Nephron (organoid): ENCODE data around the gene TLN1.

Source experiments
- H3K27ac Mint-ChIP-seq, 3 experiments: 2 replicates each; pipeline ENCODE4 v1.8.0; 2020; ENCODE audit warnings: mixed read lengths in 3 of 3, mild to moderate bottlenecking in 2 of 3, moderate library complexity in 1 of 3
- H3K27me3 Mint-ChIP-seq: 2 replicates; pipeline ENCODE4 v1.8.0; 2021; ENCODE audit warnings: low read depth, mild to moderate bottlenecking, moderate library complexity, mixed read lengths
- H3K36me3 Mint-ChIP-seq: 2 replicates; pipeline ENCODE4 v1.8.0; 2020; ENCODE audit warnings: low read depth, mixed read lengths
- H3K4me1 Mint-ChIP-seq: 2 replicates; pipeline ENCODE4 v1.8.0; 2020; ENCODE audit warnings: mixed read lengths
- H3K4me3 Mint-ChIP-seq, 3 experiments: 2 replicates each; pipeline ENCODE4 v1.8.0; 2020; ENCODE audit warnings: mild to moderate bottlenecking in 3 of 3, mixed read lengths in 3 of 3, moderate library complexity in 2 of 3
- H3K9me3 Mint-ChIP-seq: 2 replicates; pipeline ENCODE4 v1.8.0; 2020; ENCODE audit warnings: mixed read lengths
- TF ChIP-seq, protein P1 (sequence below), 3 experiments: fragments of 200-600 bp; sonication (generic); IDR thresholded peaks; one replicate each; pipeline ENCODE4 v1.5.0; 2021; ENCODE audit warnings: antibody characterized with exemption in 3 of 3; ENCODE audit not compliant: unreplicated experiment in 3 of 3

Gene TLN1

DNA sequence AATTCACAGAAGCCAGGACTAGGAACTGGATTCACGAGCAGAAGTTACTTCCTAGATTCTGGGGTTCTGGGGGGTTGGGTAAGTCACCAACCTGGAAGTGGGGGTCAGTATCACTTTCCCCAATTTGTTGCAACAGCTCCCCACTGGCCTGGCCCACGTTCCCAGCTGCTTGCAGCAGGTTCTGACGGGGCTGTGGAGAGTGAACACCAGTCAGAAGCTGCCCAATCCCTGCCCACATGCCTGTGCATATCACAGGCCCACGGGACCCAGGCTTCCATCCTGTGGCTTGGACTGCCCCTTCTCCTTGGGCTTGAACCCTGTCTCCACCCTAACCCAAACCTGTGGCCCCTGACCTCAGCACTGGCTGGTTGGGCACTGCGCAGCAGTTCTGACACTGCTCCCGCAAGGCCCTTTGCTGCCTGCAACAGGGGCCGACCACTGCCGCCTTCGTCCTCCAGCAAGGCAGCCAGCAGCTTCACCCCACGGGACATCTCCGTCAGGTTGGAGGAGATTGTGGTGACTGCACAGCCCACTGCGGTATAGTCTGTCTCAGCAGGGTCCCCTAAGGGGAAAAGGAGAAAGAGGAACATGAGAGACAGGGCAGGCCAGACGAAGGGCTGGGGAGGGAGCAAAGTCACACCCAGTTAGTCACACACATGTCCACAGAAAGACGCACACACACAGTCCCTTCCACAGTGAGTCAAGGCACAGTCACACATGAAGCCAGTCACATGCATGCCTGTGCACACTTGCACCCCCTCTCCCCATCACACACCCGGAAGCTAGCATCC lies 13.1 kb downstream of the TLN1 start:
- H3K27me3 Mint-ChIP-seq = no peaks in the 10 kb centered on the region
- no peaks in the 10 kb centered on the region for H3K9me3 Mint-ChIP-seq
- peaks cover 5% of the 10 kb centered on the region for H3K4me1 Mint-ChIP-seq
- no peak overlapping the region for H3K4me3 Mint-ChIP-seq
- no peak overlapping the region for H3K27ac Mint-ChIP-seq
- TF ChIP-seq, protein P1, sequence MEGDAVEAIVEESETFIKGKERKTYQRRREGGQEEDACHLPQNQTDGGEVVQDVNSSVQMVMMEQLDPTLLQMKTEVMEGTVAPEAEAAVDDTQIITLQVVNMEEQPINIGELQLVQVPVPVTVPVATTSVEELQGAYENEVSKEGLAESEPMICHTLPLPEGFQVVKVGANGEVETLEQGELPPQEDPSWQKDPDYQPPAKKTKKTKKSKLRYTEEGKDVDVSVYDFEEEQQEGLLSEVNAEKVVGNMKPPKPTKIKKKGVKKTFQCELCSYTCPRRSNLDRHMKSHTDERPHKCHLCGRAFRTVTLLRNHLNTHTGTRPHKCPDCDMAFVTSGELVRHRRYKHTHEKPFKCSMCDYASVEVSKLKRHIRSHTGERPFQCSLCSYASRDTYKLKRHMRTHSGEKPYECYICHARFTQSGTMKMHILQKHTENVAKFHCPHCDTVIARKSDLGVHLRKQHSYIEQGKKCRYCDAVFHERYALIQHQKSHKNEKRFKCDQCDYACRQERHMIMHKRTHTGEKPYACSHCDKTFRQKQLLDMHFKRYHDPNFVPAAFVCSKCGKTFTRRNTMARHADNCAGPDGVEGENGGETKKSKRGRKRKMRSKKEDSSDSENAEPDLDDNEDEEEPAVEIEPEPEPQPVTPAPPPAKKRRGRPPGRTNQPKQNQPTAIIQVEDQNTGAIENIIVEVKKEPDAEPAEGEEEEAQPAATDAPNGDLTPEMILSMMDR (IDR thresholded peaks at IDR 0.05; ENCODE audit: unreplicated experiment in 3 of 3) = no peak
- peaks cover 89% of the 10 kb centered on the region for H3K36me3 Mint-ChIP-seq

DNA sequence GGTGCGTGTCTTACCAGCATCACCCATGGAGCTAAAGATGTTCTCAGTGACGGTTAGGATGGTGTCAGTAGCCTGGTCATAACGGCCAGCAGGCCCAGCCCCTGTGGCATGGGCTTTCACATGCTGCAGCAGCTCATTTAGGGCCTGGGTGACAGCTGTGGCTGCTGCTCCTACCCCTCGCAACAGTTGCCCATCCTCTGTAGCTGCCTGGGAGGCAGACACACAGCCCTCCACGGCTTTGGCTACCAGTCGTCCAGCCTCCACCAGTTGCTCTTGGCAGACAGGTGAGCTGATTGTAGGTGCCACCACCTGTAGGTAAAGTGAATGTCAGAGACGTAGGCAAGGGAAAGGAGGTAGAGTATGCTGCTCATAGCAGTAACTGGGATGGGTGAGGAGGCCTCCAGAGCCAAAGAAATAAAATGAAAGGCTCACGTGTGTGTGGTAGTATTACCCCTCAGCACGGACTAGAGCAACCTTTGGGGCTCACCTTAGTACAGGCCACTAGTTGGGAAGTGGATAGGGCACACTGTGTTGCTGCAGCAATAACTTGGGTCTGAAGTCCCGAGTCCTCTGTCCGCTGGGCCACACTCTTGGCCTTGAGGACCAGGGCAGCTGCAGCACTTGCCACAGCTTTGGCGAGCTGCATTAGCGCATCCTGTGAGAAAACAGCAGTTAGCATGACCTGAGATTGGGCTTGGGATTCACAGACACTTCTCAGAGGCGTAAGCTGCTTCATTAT lies 14.7 kb downstream of the TLN1 start:
- Mint-ChIP-seq H3K36me3 (peaks cover 87% of the 10 kb centered on the region), H3K27ac (no peak overlapping the region), H3K4me1 (peaks cover 5% of the 10 kb centered on the region), H3K9me3 (no peaks in the 10 kb centered on the region), H3K27me3 (no peaks in the 10 kb centered on the region), H3K4me3 (no peak overlapping the region)
- TF ChIP-seq, protein P1 (IDR thresholded peaks at IDR 0.05; ENCODE audit: unreplicated experiment in 3 of 3) = no peak

DNA sequence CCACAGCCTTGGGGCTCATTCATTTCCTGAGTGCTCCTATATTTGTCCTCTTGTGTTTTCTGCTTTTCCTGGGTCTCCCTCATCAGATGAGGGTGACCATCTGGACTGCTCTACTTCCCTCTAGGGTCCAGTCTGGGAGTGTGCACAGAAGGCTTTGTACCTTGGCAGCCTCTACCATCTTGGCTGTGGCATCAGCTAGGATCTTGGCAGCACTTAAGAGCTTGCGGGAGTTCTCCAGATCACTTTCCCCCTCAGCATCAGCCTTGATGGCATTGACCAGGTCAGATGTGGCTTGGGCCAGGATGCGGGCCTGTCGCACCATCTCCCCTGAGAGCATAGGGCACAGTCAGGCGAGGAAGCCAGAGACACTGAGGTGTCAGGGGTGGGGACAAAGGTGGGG lies 15.8 kb downstream of the TLN1 start:
- Mint-ChIP-seq H3K9me3 (no peaks in the 10 kb centered on the region), H3K36me3 (peaks cover 86% of the 10 kb centered on the region)
- TF ChIP-seq, protein P1 (IDR thresholded peaks at IDR 0.05; ENCODE audit: unreplicated experiment in 3 of 3) = no peak

DNA sequence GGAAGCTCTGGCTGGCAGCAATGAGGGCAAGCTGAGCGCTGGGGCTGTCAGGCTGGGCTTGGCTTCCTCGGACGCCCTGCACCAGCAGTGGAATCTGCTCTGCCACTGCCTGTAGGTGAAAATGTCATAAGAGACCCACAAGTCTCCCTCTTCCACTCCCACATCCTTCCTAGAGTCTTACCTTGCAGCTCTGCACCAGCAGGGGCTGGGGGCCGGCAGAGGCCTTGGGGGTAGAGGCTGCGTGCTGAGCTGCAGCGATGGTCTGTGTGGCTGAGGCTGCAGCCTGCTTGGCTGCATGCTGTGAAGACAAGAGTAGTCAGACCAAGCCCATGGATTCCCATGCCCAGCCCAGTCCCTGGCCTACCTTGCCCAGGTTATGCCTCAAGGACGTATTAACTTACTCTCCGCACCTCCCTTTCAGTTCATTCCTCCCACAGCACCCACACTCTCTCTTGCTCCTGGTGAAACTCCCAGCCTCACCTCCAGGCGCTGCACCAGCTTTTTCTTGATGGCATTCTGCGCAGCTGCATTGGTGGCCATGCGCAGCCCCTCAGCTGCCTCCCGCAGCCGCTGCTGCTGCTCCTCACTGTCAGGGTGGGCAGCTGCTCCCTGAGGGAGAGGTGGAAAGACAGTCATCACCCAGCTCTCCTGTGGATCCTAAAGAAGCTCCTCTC lies 17.3 kb downstream of the TLN1 start:
- Mint-ChIP-seq H3K4me1 (peaks cover 5% of the 10 kb centered on the region), H3K27me3 (no peaks in the 10 kb centered on the region), H3K36me3 (peaks cover 86% of the 10 kb centered on the region), H3K4me3 (no peak overlapping the region), H3K9me3 (no peaks in the 10 kb centered on the region), H3K27ac (peak overlapping the region in 1 of 3 experiments; percentile 49)
- TF ChIP-seq, protein P1 (IDR thresholded peaks at IDR 0.05; ENCODE audit: unreplicated experiment in 3 of 3) = no peak

More for the DNA sequence above, 15.8 kb downstream of the TLN1 start:
- Mint-ChIP-seq H3K27ac (no peak overlapping the region), H3K4me3 (no peak overlapping the region), H3K27me3 (no peaks in the 10 kb centered on the region), H3K4me1 (peaks cover 5% of the 10 kb centered on the region)

DNA sequence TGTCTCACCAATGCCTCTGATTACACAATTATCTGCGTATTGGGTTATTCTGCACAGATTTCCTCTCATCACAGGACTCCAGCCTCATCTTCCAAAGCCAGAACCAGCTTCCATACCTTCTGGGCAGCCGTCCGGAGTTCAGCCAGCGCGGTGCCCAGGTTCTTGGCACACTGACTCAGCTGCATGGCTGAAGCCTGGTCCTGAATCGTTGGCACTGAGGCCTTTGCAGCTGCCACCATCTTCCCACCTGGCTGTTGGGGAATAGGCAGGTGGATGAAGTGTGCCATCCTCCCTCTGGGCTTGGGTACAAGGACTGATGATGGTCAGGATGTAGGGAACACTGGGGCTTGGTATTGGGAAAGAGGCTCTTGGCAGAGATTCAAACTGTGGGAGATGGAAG lies 17.9 kb downstream of the TLN1 start:
- Mint-ChIP-seq H3K4me1 (peaks cover 5% of the 10 kb centered on the region), H3K4me3 (no peak overlapping the region), H3K36me3 (peaks cover 84% of the 10 kb centered on the region), H3K9me3 (no peaks in the 10 kb centered on the region), H3K27ac (no peak overlapping the region), H3K27me3 (no peaks in the 10 kb centered on the region)
- TF ChIP-seq, protein P1 (IDR thresholded peaks at IDR 0.05; ENCODE audit: unreplicated experiment in 3 of 3) = no peak
